NCI-H2227 (cell line): ENCODE data around the gene LRPAP1.
"Not testable (repeated sequence)": the region's sequence is repeated elsewhere in the genome, so short reads cannot be mapped to it uniquely, and the experiment has no call there.

Experiments
- DNase-seq: peaks from one replicate; lab custom pipeline; 2025; ENCODE audit not compliant: unreplicated experiment; lab: John Stamatoyannopoulos, UW

Gene LRPAP1

GRCh38 chr4:3520276-3520675 is 11.9 kb downstream of the LRPAP1 start:
- no peak for DNase-seq

GRCh38 chr4:3519468-3520264 is 12.6 kb downstream of the LRPAP1 start:
- DNase-seq: no peak

- DNase-seq: no peak
These were observed 13.3 kb downstream of the LRPAP1 start for GRCh38 chr4:3518941-3519340.

GRCh38 chr4:3518511-3518880 is 13.7 kb downstream of the LRPAP1 start:
- no peak for DNase-seq

- no peak for DNase-seq
These were observed 14.3 kb downstream of the LRPAP1 start for GRCh38 chr4:3517731-3518510.

- DNase-seq: no peak
These were observed 15.1 kb downstream of the LRPAP1 start for GRCh38 chr4:3516836-3517730.

- DNase-seq: no peak
These were observed 16.0 kb downstream of the LRPAP1 start for GRCh38 chr4:3516061-3516835.

GRCh38 chr4:3515646-3516045 is 16.6 kb downstream of the LRPAP1 start:
- no peak for DNase-seq

- DNase-seq: no peak
These were observed 17.3 kb downstream of the LRPAP1 start for GRCh38 chr4:3514806-3515501.

- no peak for DNase-seq
These were observed 17.9 kb downstream of the LRPAP1 start for GRCh38 chr4:3514221-3514780.

GRCh38 chr4:3513807-3514206 is 18.4 kb downstream of the LRPAP1 start:
- DNase-seq: no peak

GRCh38 chr4:3512719-3513118 is 19.5 kb downstream of the LRPAP1 start:
- no peak for DNase-seq

GRCh38 chr4:3512279-3512678 is 19.9 kb downstream of the LRPAP1 start:
- DNase-seq: no peak

GRCh38 chr4:3511601-3512000 is 20.6 kb downstream of the LRPAP1 start:
- DNase-seq: not testable (repeated sequence)

- no peak for DNase-seq
These were observed 21.0 kb downstream of the LRPAP1 start for GRCh38 chr4:3511187-3511586.

GRCh38 chr4:3510481-3510880 is 21.7 kb downstream of the LRPAP1 start:
- DNase-seq: no peak

GRCh38 chr4:3508542-3508941 is 23.7 kb downstream of the LRPAP1 start:
- no peak for DNase-seq

GRCh38 chr4:3505231-3505630 is 27.0 kb downstream of the LRPAP1 start:
- DNase-seq: no peak
